Smooth muscle cell (in vitro differentiated cells): ENCODE results near the gene AK9. TPM values are rescaled to one million over a fixed set of nuclear protein-coding genes. Genes with fewer than 3 reads are reported as not detected.

ENCODE experiments used
- DNase-seq: peaks from one replicate; lab custom pipeline; 2025; ENCODE audit not compliant: unreplicated experiment; lab: John Stamatoyannopoulos, UW
- H2AFZ ChIP-seq: fragments of 200-600 bp; sonication (generic); 2 replicates; pipeline ENCODE4 v1.6.0; 2016; ENCODE audit warnings: antibody characterized with exemption, low read depth, mild to moderate bottlenecking
- H3F3A ChIP-seq: fragments of 200-600 bp; sonication (generic); 2 replicates; pipeline ENCODE4 v1.6.0; 2017; ENCODE audit warnings: antibody characterized with exemption, low read depth
- H3K27ac ChIP-seq: fragments of 200-600 bp; sonication (generic); 2 replicates; pipeline ENCODE4 v1.5.1; 2016; ENCODE audit warnings: low read depth, mild to moderate bottlenecking
- H3K27me3 ChIP-seq: fragments of 200-600 bp; sonication (generic); 2 replicates; pipeline ENCODE4 v1.6.1; 2016; ENCODE audit warnings: low read depth, mild to moderate bottlenecking
- H3K36me3 ChIP-seq: fragments of 200-600 bp; sonication (generic); 2 replicates; pipeline ENCODE4 v1.5.1; 2016; ENCODE audit warnings: low read depth
- H3K4me1 ChIP-seq: fragments of 200-600 bp; sonication (generic); 2 replicates; pipeline ENCODE4 v1.5.1; 2016; ENCODE audit warnings: low read depth
- H3K4me2 ChIP-seq: fragments of 200-600 bp; sonication (generic); 2 replicates; pipeline ENCODE4 v1.6.0; 2016; ENCODE audit warnings: mild to moderate bottlenecking
- H3K4me3 ChIP-seq: fragments of 200-600 bp; sonication (generic); 2 replicates; pipeline ENCODE4 v1.5.1; 2016; ENCODE audit warnings: mild to moderate bottlenecking
- H3K79me2 ChIP-seq: fragments of 200-600 bp; sonication (generic); 2 replicates; pipeline ENCODE4 v1.6.0; 2016; ENCODE audit warnings: low read depth, mild to moderate bottlenecking
- H3K9ac ChIP-seq: fragments of 200-600 bp; sonication (generic); 2 replicates; pipeline ENCODE4 v1.6.0; 2016; ENCODE audit warnings: low read depth
- H3K9me3 ChIP-seq: fragments of 200-600 bp; sonication (generic); replicated peaks from 2 replicates; pipeline ENCODE4 v1.5.1; 2016; ENCODE audit warnings: low read depth
- H4K20me1 ChIP-seq: fragments of 200-600 bp; sonication (generic); 2 replicates; pipeline ENCODE4 v1.6.0; 2016; ENCODE audit warnings: low read depth
- CTCF ChIP-seq: fragments of 200-600 bp; sonication (generic); IDR thresholded peaks from 2 replicates; pipeline ENCODE4 v1.5.1; 2017; ENCODE audit warnings: borderline replicate concordance, mild to moderate bottlenecking, antibody characterized with exemption; ENCODE audit not compliant: insufficient read depth, poor library complexity, severe bottlenecking
- WGBS: methylation state at CpG from one replicate; pipeline ENCODE4 v1.1.7; 2016; ENCODE audit warnings: low lambda C conversion rate; 5-methylcytosine and 5-hydroxymethylcytosine counted together
- polyA plus RNA-seq: library from polyadenylated mRNA; unstranded; fragments of >200 nt; fragmentation: Nextera tagmentation; extraction: Ambion mirVana; gene quantifications from 2 replicates; pipeline ENCODE4 v1.2.1, GENCODE V29; 2016
- total RNA-seq: library from RNA; depleted of rRNA; stranded (reverse); fragments of >200 nt; gene quantifications from 2 replicates; pipeline ENCODE4 v1.2.3, GENCODE V29; 2014

Gene AK9
- total and polyA plus RNA-seq, 2 experiments from 2014 or later, result 1.9 to 7.2 TPM

DNA sequence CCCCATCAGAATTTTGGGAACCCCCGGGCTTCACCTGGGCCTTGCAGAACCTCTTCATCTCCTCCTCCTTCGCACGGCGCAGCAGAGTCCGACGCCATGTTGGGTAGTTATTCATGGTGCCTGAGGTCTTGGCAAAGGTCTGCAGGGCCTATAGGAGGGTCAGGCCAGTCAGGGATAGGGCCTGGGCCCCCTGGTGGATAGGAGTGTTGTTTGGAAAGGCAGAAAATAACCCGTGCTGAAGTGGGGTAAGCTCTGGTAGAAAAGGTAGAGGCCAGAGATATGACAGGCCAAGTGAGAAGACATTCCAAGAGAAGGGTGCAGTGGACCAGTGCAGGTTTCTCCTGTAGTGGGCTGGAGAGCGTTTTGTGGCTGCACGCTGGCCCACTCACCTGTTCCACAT lies 245.6 kb downstream of the AK9 start:
- no peaks in the 10 kb centered on the region for H3K27me3 ChIP-seq
- no peak for TF ChIP-seq CTCF
- no peaks in the 10 kb centered on the region for H3K79me2 ChIP-seq
- no peaks in the 10 kb centered on the region for H3K36me3 ChIP-seq
- H4K20me1 ChIP-seq, result no peaks in the 10 kb centered on the region
- no peaks in the 10 kb centered on the region for H3F3A ChIP-seq
- H3K27ac ChIP-seq, result no peak overlapping the region
- no peak for DNase-seq
- no peak overlapping the region for H3K4me2 ChIP-seq
- 95% methylated on average over 9 of the region's 9 CpGs for WGBS
- H3K9me3 ChIP-seq, result no peaks in the 10 kb centered on the region
- no peak overlapping the region for H3K9ac ChIP-seq
- no peak overlapping the region for H3K4me3 ChIP-seq
- peaks cover 11% of the 10 kb centered on the region for H3K4me1 ChIP-seq
- H2AFZ ChIP-seq, result no peak overlapping the region

GRCh38 chr6:109443425-109443950 lies 247.5 kb downstream of the AK9 start:
- peaks cover 21% of the 10 kb centered on the region for H3K4me1 ChIP-seq
- H3K9ac ChIP-seq, result no peak overlapping the region
- no peak overlapping the region for H3K27ac ChIP-seq
- WGBS, result 98% methylated on average over 10 of the region's 10 CpGs
- no peaks in the 10 kb centered on the region for H3F3A ChIP-seq
- no peaks in the 10 kb centered on the region for H4K20me1 ChIP-seq
- H3K4me2 ChIP-seq, result no peak overlapping the region
- no peak overlapping the region for H3K4me3 ChIP-seq
- no peak overlapping the region for H2AFZ ChIP-seq
- no peak for TF ChIP-seq CTCF
- DNase-seq, result no peak
- H3K36me3 ChIP-seq, result no peaks in the 10 kb centered on the region
- no peaks in the 10 kb centered on the region for H3K79me2 ChIP-seq
- no peaks in the 10 kb centered on the region for H3K27me3 ChIP-seq
- no peaks in the 10 kb centered on the region for H3K9me3 ChIP-seq

Other genes with a start within 250 kb of the AK9 start
- 14.8 and 20.8 TPM in 2 replicates for gene MICAL1, start 235.4 kb downstream of the AK9 start, total RNA-seq
- gene MICAL1, start 235.4 kb downstream of the AK9 start, polyA plus RNA-seq, result 13.3 and 22.1 TPM in 2 replicates
- gene ZBTB24, start 208.0 kb downstream of the AK9 start, total RNA-seq, result 5.4 and 6.6 TPM in 2 replicates
- 1.3 and 2.6 TPM in 2 replicates for gene ZBTB24, start 208.0 kb downstream of the AK9 start, polyA plus RNA-seq
- gene FIG4, start 94 bp upstream of the AK9 start, total RNA-seq, result 12.4 and 32.8 TPM in 2 replicates
- gene FIG4, start 94 bp upstream of the AK9 start, polyA plus RNA-seq, result 11.2 and 12.1 TPM in 2 replicates